Suppressor macrophage treated with lipopolysaccharide for 4 hours (primary cell): ENCODE measurements around the gene SLC47A2.
A peak's percentile ranks its signal among the peaks of the same experiment; 100 is the strongest.

Experiments
- DNase-seq: peaks from one replicate; pipeline ENCODE4 v3.0.0-alpha.2; 2020

The SLC47A2 gene

DNA sequence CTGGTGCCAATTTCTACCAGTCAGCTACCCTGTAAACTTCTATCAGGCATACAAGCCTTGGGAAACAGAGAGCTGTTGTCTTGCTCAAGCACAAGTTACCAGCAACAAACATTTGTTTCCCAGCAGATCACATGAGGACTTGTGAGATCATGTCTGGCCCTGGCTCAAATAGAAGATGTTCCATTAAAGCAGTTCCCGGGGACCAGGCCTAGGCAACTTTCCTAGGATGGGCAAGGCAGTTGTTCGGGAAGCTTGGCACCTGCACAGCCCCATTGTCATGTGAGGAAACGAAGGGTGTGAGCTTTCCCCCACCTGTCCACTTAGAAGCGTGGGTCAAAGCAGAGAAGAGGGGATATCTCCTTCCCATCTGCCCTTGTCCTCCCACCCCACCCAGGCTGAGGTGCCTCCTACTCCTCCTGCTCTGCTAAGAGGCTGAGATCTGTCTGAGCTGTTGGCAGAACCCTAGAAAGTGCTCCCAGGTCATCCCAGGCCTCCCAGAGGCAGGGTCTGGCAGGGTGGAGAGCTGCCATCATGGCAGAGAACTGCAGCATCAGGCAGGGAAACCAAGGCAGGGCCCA, 11.2 kb upstream of the SLC47A2 start:
- DNase-seq = peak; percentile 82

DNA sequence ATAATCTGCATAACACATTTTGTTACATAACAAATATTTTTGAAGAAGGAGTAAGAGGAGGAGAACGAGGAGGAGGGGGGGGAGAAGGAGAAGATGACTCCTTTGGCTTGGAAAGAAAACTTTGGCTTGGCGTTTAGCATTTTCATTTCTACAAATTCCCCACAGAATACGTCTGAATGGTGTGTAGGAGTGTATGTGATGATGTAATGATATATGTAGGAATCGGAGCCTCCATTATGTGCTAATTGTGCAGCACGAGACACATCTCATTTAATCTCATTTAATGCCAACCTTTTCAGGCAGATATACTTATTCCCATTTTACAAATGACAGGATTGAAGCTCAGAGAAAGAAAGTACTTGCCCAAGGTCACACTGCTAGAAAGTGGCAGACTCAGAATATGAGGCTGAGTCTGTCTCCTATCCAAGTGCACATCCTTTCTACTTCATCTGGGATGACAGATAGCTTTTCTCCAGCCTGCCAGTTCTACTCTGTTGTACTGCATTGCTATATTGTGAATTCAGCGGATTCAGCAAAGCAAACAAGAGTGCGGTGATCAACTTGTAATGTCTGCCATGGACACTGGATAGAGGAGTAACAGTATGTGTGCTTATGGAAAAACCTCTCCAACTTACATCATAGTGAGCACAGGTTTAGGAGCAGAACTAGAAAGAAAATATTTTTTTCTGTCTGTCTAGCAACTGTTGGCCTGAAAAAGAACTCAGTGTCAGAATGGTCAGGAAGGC, 10.4 kb upstream of the SLC47A2 start:
- DNase-seq = peak; percentile 61

DNA sequence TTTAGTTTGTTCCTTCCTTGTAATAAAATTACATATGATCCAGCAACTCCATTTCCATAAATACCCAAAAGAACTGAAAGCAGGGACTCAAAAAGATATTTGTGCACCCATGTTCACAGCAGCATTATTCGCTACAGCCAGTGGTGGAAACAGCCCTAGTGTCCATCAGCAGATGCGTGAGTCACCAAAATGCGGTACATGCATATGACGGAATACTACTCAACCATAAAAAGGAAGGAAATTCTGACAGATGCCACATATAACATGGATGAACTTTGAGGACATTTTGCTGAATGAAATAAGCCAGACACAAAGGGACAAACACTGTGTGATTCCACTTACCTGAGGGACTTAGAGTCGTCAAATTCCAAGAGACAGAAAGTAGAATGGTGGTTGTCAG, 9.1 kb upstream of the SLC47A2 start:
- peak; percentile 90 for DNase-seq

DNA sequence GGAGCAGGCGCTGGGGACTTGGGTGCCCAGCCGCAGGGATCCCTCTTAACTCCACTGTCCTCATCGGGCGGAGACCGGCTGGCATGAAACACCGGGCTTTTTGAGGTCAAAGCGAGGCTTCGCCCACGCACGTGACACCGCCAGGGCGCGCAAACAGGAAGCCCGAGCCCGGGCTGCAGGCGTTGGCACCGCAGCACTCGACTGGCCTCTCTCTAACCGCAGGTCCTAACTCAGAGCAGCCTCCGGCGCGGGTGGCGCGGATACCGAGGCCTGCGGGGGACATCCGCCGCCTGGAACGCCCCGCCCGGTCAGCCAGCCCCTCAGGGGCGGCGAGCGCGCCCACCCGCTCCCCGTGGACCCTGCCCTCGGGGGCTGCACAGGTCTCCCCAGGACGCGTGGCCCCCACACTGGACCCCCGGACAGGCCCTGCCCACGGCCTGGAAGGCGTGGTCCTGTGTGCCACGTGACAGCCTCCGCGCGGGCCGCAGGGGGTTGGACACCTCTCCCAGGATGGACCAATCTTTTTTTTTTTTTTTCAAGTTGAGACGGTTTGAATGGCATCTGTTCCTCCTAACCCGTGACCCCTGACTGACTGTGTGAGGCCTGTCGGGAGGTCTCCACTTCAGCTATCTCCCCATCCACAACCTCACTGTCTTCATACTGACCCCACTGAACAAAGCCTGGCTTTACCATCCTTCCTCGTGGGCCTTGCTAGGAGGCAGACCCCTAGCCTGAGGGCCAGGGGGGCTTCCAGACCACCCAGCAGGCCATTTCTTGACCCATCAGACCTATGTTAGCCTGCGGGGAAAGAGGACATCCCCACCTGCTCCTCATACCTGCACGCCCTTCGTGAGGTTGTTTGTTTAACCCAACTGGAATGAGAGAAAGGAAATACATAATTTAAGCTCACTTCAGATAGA, 8.4 kb upstream of the SLC47A2 start:
- DNase-seq = peak; percentile 95

DNA sequence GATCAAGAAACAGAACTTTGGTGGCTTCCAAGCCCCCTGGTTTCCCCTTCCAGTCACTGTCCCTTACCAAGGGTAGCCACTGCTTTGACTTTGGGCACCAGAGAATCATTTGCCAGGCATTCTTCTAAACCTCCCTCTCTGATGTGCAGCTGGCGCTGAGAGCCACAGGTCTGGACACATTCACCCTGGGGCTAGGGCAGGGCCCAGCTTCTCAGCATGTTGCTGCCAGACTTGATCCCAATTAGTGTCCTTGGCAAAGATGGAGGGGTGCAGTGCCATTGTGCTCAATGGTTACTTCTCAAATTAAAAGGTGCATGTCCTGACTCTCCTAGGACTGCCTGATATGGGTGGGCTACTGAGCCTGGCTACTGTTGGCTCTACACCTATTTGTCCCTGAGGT, 7.6 kb upstream of the SLC47A2 start:
- DNase-seq = no peak

DNA sequence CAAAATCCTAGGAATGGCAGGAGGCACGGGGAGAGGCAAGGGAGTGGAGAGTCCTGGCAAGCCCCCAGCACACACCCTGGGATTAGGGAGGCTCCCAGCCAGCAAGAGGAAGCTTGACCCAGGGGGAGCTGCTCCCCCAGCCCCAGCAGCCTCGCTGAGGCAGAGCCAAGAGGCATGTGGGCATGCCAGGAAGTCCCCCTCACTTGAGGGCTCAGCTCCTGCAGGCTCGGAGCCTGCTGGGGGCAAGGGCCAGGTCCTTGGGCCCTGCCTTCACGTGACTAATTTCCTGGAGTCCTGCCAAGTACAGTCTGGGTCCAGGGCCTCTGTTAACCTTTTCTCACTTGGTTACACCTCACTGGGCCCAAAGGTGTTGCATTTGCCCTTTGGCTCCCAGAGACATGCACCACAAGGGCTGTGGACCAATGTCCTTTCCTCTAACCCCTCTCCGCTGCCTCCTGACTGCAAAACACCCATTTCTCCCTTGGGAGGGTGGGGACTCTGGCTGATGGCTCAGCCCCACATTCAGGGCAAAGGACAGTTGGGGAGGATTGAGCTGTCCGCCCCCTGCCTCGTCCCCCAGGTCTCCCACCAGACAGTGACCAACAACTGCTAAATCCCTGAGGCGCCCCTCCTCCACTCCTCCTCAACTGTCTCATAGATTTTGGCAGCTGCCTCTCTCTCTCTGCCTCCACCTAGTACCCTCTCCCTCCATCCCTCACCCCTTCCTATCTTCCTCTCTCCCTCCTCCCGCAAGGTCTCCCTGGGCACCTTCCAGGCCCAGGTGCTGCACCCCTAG, 4.4 kb upstream of the SLC47A2 start:
- no peak for DNase-seq

DNA sequence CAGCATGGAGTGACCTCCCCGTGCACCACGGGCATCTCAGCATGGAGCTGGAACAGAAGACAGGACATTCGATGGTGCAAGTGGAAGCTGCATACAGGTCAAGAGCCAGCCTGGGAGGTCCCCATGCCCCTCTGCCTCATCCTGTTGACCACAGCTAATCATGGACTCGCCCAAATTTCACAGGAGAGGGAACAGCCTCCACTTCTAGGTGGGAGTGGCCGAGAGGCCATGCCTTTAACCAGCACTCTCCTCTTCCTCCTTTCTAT, 3.8 kb upstream of the SLC47A2 start:
- no peak for DNase-seq

DNA sequence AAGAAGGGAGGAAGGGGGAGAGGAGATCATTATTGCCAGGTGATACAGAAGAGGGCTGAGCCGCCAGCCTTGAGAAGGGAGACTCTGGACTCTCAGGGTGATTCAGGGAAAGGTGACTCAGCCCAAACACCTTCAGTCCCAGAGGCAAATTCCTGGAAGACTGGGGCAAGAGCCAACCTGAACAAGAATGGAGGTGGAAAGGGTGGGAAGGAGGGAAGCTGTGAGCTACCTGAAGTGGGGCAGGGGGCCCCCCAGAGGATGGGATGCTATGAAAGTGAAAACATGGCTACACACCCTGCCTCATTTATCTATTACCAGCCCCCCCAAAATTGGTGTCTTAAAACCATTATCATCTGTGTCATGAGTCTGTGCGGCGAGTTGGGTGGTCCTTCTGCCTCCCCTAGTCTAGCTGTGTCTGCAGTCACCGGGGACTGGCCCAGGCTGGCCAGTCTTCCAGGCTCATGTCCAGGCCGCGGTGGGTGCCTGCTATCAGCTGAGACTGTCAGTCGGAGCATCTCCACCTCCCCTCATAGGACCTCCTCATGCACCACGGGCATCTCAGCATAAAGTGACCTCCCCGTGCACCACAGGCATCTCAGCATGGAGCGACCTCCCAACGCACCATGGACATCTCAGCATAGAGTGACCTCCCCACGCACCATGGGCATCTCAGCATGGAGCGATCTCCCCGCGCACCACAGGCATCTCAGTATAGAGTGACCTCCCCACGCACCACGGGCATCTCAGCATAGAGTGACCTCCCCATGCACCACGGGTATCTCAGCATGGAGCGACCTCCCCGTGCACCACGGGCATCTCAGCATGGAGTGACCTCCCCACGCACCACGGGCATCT, 3.2 kb upstream of the SLC47A2 start:
- no peak for DNase-seq

DNA sequence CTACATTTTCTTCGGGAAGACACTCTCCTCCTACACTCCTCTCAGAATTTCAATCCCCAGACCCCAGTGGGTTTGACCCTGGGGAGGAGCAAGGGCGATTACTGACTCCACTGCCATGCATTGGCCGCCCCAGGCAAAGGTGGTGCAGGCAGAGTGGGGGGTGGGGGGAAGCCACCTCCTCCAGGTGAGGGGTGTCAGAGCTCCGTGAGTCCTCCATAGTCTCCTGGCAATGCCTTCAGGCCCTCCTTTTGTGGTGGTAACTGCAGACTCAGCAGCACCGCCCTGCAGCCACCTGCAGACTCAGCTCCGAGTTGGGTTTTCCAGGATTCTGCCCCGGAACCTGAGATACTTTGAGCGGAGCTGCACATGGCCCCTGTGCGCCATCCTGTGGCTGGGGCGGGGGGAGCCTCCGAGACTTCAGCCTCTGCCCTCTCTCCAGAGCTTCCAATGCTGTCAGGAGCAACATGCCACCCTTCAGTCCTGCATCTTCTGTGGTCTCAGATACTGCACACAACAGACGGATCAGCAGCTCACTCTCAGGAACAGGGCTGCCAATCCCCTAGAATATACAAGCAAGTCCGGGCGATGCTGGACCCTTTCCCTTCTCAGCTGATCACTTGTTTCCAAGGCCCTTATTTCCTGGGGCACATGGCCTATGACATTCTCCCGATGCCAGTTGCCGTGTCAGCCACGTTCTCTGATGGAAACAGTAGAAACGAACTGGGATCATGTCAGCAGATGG, 2.4 kb upstream of the SLC47A2 start:
- DNase-seq = no peak

DNA sequence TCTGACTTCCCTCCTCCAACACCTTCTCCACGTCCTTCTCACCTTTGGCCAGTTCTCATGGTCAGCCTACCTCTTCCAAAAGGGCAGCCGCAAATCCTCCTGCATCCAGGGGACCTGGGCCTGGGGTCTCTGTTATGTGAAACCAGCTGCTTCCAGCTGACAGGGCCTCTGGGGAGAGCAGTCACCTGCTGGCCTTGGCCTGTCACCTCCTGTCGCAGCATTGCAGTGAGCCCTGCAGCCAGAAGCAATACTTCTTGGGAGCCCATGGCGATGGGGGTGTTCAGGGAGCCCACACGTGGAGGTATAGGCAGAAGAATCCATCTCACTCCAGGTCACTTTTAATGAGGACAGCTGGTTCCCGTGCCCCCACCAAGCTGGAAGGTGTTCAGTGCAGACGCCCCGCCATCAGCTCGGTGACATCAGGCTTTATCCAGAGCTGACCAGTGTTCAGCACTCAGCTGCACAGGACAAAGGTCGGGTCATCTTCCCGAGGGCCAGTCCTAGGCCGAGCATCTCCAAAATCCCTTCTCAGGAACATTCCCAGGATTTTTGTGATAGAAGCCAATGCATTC, 1.7 kb upstream of the SLC47A2 start:
- no peak for DNase-seq

DNA sequence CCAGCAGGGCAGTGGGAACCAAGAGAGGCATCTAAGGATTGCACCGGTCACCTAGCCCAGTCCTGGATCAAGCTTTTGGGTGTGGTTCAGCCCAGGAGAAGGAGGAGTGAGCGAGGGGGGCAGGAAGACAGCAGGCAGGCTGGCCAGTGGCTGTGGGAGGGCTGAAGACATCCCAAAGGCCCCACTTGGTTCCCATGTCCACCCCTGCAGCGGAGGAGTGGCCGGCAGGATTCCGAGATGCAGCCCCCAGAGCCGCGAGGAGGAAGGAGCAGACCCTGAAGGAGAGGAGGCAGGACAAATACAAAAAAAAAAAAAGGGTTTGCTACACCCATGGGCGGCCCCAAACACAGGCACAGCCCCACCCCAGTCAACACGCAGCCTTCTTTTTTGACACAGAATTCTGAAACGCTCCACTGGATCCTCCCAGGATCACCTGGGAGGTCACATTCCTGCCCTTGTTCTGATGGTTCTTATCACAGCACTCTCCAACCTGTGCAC, 1.1 kb upstream of the SLC47A2 start:
- no peak for DNase-seq

DNA sequence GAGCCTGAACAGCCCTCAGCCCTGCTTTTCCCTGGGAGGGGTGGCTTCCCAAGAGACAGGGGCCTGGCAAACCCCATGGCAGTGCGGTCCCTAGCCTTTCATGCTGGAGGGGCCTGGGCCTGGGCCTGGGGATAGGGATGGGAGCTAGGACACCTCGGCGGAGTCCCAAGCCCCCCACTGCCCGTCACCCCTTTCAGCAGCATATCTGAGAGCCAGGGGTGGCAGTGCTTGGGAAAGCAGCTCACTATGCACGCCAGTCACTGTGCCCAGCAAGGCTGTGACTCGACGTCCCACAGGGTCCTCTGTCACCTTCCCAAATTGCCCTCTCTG, 612 bp upstream of the SLC47A2 start:
- no peak for DNase-seq

DNA sequence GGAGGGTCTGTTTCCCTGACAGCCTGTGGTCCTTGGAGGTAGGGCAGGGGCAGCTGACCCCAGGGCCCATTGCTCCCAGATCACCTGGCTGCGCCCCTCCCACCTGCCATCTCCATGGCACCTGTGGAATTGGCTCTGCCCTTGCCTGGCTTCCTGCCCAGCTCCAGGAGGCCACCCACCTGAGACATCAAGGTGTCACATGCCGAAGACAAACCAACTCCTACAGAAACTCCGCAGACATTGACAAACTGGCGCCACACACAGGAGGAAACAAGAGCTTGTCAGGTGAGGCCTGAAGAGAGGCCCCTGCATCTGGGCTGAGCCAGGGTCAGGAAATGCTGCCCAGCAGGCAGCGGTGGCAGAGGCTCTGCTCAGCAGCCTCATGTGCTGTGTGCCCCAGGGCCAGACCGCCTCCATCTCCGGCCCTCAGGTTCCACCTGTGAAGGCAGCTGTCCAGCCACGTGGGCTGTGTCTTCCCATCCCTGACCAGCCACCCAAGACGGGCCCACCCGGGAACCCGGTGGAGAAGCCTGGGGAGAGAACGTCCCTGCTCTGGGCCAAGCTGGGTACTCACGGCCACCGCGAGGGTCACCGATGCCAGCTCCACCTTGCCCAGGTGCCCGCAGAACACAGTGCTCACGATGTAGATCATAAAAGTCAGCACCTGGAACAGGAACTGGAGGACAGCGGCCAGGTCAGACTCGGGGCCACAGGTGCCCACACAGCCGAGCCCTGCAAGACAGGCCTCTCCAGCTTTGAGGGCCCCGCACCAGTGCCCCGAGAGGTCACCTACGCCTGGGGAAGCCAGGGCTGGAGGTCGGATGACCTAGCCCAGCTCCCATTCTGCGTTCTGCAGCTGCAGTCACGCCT, 1.6 kb downstream of the SLC47A2 start:
- no peak for DNase-seq

DNA sequence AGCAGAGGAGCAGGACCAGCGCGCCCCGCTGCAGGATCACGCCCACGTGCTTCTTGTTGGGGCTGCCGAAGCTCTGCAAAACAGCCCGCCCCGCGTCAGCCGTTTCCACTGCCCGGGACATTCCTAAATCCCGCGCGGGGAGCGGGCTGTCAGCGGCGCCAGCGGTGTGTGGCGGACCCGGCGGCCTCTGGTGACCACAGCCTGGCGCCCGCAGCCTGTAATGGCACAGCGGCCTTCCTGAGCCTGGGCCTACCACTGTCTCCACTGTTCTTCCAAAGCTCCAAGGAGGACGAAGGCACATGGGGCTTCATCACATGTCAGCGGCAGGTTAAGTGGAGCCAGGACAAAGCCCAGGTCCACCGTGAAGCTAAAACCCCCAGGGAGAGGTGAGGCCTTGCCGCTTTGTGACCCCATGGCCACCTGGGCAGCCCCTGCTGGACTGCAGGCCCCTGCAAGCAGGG, 2.5 kb downstream of the SLC47A2 start:
- no peak for DNase-seq

DNA sequence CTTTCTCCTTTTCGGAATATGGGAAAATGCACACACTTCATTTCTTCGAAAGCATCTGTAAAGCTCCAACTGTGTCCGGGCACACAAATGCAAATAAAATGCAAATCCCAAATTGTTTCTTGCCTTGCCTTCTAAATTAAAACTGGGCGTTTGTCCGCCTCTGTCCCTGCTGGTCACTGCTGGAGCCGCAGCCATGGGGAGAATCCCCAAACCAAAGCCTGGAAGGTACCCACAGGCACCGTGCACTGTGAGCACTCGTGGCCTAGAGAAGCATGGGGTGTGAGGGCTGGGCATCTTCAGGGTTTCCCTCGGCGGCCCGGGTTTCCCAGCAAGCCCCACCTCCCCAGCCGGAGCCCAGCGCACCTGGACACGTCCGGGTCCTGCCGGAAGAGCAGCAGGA, 2.9 kb downstream of the SLC47A2 start:
- no peak for DNase-seq

DNA sequence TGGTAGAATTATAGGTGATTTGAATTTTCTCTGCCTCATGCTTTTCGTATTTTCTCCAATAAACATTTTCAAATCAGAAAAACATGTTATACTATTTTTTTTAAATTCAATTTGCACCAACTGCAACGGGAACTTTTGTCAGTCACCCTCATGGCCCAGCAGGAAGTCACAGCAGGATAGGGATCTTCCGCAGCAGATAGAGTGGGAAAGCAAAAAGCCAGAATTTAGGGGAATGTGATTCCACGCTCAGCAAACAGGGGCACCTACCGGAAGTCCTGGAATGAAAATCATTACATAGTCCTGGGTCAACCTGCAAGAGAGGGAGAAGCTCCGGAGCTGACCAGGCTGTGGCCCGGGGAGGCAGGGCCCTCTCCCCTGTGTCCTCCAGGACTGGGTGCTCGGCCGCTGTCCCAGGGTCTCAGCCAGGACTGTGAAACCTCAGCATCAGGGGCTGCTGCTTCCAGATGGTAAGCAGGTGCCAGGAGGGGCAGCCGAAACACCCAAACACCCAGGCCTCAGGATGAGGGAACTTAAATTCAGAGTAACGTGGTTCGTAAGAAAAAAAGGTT, 3.9 kb downstream of the SLC47A2 start:
- DNase-seq = no peak

DNA sequence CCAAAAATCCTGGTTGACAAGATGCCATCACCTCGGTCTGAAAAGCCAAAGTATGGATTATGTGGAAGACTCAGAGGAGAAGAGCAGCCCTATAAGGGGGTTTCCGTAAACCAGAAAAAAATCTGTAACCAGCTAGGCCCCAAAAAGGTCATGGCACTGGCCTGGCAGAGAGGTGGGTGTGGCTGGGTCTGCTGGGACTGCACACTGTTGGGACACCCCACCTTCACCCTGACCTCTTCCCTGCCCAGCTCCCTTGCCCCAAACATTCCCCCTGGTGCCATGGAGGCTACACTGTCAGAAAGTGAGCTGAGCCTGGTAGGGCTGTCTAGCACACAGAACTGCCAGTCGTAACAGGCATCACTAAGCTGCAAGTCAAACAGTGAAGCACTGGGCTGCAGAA, 6.5 kb downstream of the SLC47A2 start:
- DNase-seq = no peak

DNA sequence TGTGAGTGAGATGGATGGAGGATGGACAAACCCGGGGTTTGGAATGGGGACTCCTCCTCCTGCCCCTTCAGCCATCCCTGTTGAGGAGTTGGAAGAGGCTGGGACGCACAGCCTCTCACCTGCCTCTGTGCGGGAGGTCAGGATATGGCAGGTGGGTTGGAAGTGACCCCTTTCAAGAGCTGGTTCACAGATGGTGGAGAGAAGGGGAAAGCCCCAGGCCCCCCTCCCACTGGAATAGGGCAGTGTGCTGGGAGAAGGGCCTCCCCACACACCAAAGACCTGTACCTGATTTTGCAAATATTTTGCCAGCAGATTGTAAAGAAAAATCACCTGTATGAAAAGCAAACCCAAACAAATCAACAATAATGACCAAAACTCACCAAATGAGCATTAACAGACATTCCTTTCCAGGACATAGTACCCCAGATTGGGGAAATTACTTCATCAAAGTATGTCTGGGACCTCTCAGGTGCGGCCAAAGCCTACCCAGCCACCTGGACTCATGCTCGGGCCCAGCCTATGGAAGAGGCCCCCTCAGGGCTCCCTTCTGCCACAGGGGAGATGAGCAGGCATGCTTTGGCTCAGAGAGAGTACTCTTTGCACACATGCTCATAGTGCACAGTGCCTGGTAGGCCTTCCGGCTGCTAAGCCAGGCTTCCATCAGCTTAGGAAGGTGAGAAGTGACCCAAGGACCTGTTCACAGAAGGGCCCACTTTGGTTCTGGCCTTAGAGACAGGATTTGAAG, 7.8 kb downstream of the SLC47A2 start:
- DNase-seq = no peak

DNA sequence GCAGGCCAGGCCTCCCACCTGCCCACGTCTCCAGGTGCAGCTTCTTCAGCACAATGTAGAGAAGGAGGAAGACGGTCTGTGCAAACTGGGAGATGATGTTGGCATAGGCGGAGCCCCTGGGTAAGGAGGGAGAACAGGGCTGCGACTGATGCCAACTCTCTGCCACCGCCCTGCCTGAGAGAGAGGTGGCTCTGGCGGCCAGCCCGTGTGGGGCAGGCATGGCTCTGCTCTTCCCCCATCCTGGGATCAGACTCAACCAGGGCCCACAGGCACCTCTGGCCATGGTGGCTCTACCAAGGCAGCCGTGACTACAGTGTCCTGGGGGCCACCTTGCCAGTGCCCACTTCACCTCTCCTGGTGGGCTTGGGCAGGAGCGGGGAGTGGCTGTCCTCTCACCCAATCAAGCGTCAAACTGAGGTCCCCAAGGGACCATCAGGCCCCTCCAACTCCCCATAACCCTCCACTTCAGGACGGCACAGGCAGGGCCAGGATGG, 8.6 kb downstream of the SLC47A2 start:
- DNase-seq = no peak
